Smooth muscle cell (in vitro differentiated cells): ENCODE measurements around the gene CCDC13. TPM values are rescaled to one million over a fixed set of nuclear protein-coding genes. Genes with fewer than 3 reads are reported as not detected.

Source experiments
- DNase-seq: peaks from one replicate; lab custom pipeline; 2025; ENCODE audit not compliant: unreplicated experiment; lab: John Stamatoyannopoulos, UW
- H2AFZ ChIP-seq: fragments of 200-600 bp; sonication (generic); 2 replicates; pipeline ENCODE4 v1.6.0; 2016; ENCODE audit warnings: antibody characterized with exemption, low read depth, mild to moderate bottlenecking
- H3F3A ChIP-seq: fragments of 200-600 bp; sonication (generic); 2 replicates; pipeline ENCODE4 v1.6.0; 2017; ENCODE audit warnings: antibody characterized with exemption, low read depth
- H3K27ac ChIP-seq: fragments of 200-600 bp; sonication (generic); 2 replicates; pipeline ENCODE4 v1.5.1; 2016; ENCODE audit warnings: low read depth, mild to moderate bottlenecking
- H3K27me3 ChIP-seq: fragments of 200-600 bp; sonication (generic); 2 replicates; pipeline ENCODE4 v1.6.1; 2016; ENCODE audit warnings: low read depth, mild to moderate bottlenecking
- H3K36me3 ChIP-seq: fragments of 200-600 bp; sonication (generic); 2 replicates; pipeline ENCODE4 v1.5.1; 2016; ENCODE audit warnings: low read depth
- H3K4me1 ChIP-seq: fragments of 200-600 bp; sonication (generic); 2 replicates; pipeline ENCODE4 v1.5.1; 2016; ENCODE audit warnings: low read depth
- H3K4me2 ChIP-seq: fragments of 200-600 bp; sonication (generic); 2 replicates; pipeline ENCODE4 v1.6.0; 2016; ENCODE audit warnings: mild to moderate bottlenecking
- H3K4me3 ChIP-seq: fragments of 200-600 bp; sonication (generic); 2 replicates; pipeline ENCODE4 v1.5.1; 2016; ENCODE audit warnings: mild to moderate bottlenecking
- H3K79me2 ChIP-seq: fragments of 200-600 bp; sonication (generic); 2 replicates; pipeline ENCODE4 v1.6.0; 2016; ENCODE audit warnings: low read depth, mild to moderate bottlenecking
- H3K9ac ChIP-seq: fragments of 200-600 bp; sonication (generic); 2 replicates; pipeline ENCODE4 v1.6.0; 2016; ENCODE audit warnings: low read depth
- H3K9me3 ChIP-seq: fragments of 200-600 bp; sonication (generic); replicated peaks from 2 replicates; pipeline ENCODE4 v1.5.1; 2016; ENCODE audit warnings: low read depth
- H4K20me1 ChIP-seq: fragments of 200-600 bp; sonication (generic); 2 replicates; pipeline ENCODE4 v1.6.0; 2016; ENCODE audit warnings: low read depth
- CTCF ChIP-seq: fragments of 200-600 bp; sonication (generic); IDR thresholded peaks from 2 replicates; pipeline ENCODE4 v1.5.1; 2017; ENCODE audit warnings: borderline replicate concordance, mild to moderate bottlenecking, antibody characterized with exemption; ENCODE audit not compliant: insufficient read depth, poor library complexity, severe bottlenecking
- WGBS: methylation state at CpG from one replicate; pipeline ENCODE4 v1.1.7; 2016; ENCODE audit warnings: low lambda C conversion rate; 5-methylcytosine and 5-hydroxymethylcytosine counted together
- polyA plus RNA-seq: library from polyadenylated mRNA; unstranded; fragments of >200 nt; fragmentation: Nextera tagmentation; extraction: Ambion mirVana; gene quantifications from 2 replicates; pipeline ENCODE4 v1.2.1, GENCODE V29; 2016
- total RNA-seq: library from RNA; depleted of rRNA; stranded (reverse); fragments of >200 nt; gene quantifications from 2 replicates; pipeline ENCODE4 v1.2.3, GENCODE V29; 2014

CCDC13 gene
- total and polyA plus RNA-seq, 2 experiments from 2014 or later: not detected

GRCh38 chr3:42756681-42757213 lies 16.3 kb downstream of the CCDC13 start:
- Histone ChIP-seq H3K79me2 (no peaks in the 10 kb centered on the region), H3F3A (no peaks in the 10 kb centered on the region), H3K36me3 (no peaks in the 10 kb centered on the region), H3K9me3 (no peaks in the 10 kb centered on the region), H3K27me3 (no peaks in the 10 kb centered on the region), H3K9ac (no peak overlapping the region), H2AFZ (no peak overlapping the region), H4K20me1 (no peaks in the 10 kb centered on the region), H3K4me3 (no peak overlapping the region), H3K4me2 (no peak overlapping the region), H3K27ac (no peak overlapping the region), H3K4me1 (no peaks in the 10 kb centered on the region)
- TF ChIP-seq CTCF: no peak
- WGBS: over 99% methylated on average over 6 of the region's 6 CpGs
- DNase-seq: no peak

GRCh38 chr3:42755681-42756578 lies 17.1 kb downstream of the CCDC13 start:
- H3K9ac ChIP-seq: no peak overlapping the region
- no peaks in the 10 kb centered on the region for H3K4me1 ChIP-seq
- no peaks in the 10 kb centered on the region for H3K79me2 ChIP-seq
- no peak overlapping the region for H2AFZ ChIP-seq
- no peak overlapping the region for H3K4me2 ChIP-seq
- no peaks in the 10 kb centered on the region for H3K9me3 ChIP-seq
- DNase-seq: no peak
- TF ChIP-seq CTCF: peak; percentile 24
- H3K27ac ChIP-seq: no peak overlapping the region
- 73% methylated on average over 5 of the region's 5 CpGs for WGBS
- no peaks in the 10 kb centered on the region for H3K27me3 ChIP-seq
- H3F3A ChIP-seq: no peaks in the 10 kb centered on the region
- no peak overlapping the region for H3K4me3 ChIP-seq
- no peaks in the 10 kb centered on the region for H4K20me1 ChIP-seq
- H3K36me3 ChIP-seq: no peaks in the 10 kb centered on the region

- Histone ChIP-seq H2AFZ (no peak overlapping the region), H3K9me3 (no peaks in the 10 kb centered on the region), H3F3A (no peaks in the 10 kb centered on the region), H3K27ac (no peak overlapping the region), H3K9ac (no peak overlapping the region), H3K4me1 (no peaks in the 10 kb centered on the region), H3K27me3 (no peaks in the 10 kb centered on the region), H3K36me3 (no peaks in the 10 kb centered on the region), H3K79me2 (no peaks in the 10 kb centered on the region), H3K4me2 (no peak overlapping the region), H4K20me1 (no peaks in the 10 kb centered on the region), H3K4me3 (no peak overlapping the region)
- 100% methylated on average over 3 of the region's 3 CpGs for WGBS
- no peak for DNase-seq
- no peak for TF ChIP-seq CTCF
Observed at GRCh38 chr3:42753757-42754156, 19.3 kb downstream of the CCDC13 start.
